ENCODE measurements around the gene MAPKAP1. TPM values are rescaled to one million over a fixed set of nuclear protein-coding genes. Genes with fewer than 3 reads are reported as not detected.

MAPKAP1 gene
- total RNA-seq, 1 experiment from 2014 or later = 114 TPM

GRCh38 chr9:125746017-125746773 is 39.2 kb upstream of the MAPKAP1 start:
- Histone ChIP-seq H3K36me3 (replicated peaks; ENCODE audit: control insufficient read depth, insufficient read depth, low read length) (no peaks in the 10 kb centered on the region), H3K4me3 (ENCODE audit: insufficient read depth, low read depth, low read length) (peak overlapping the region; percentile 52), H3K27me3 (ENCODE audit: control insufficient read depth, insufficient read depth, low read length) (peaks cover 2% of the 10 kb centered on the region; the same call in 1 of the 2 replicates)
- peak; percentile 97 for DNase-seq

- Histone ChIP-seq H3K27me3 (ENCODE audit: control insufficient read depth, insufficient read depth, low read length) (peaks cover 2% of the 10 kb centered on the region; the same call in 1 of the 2 replicates), H3K36me3 (replicated peaks; ENCODE audit: control insufficient read depth, insufficient read depth, low read length) (no peaks in the 10 kb centered on the region), H3K4me3 (ENCODE audit: insufficient read depth, low read depth, low read length) (peak overlapping the region; percentile 5; the same call in 1 of the 2 replicates)
- no peak for DNase-seq
These were observed 38.6 kb upstream of the MAPKAP1 start for GRCh38 chr9:125745682-125746016.

- Histone ChIP-seq H3K4me3 (ENCODE audit: insufficient read depth, low read depth, low read length) (no peak overlapping the region), H3K36me3 (replicated peaks; ENCODE audit: control insufficient read depth, insufficient read depth, low read length) (no peaks in the 10 kb centered on the region), H3K27me3 (ENCODE audit: control insufficient read depth, insufficient read depth, low read length) (peaks cover 2% of the 10 kb centered on the region; the same call in 1 of the 2 replicates)
- DNase-seq = no peak
These were observed 38.0 kb upstream of the MAPKAP1 start for GRCh38 chr9:125745018-125745417.

GRCh38 chr9:125744616-125745015 is 37.6 kb upstream of the MAPKAP1 start:
- no peaks in the 10 kb centered on the region for H3K36me3 ChIP-seq (replicated peaks; ENCODE audit: control insufficient read depth, insufficient read depth, low read length)
- DNase-seq = no peak
- H3K27me3 ChIP-seq (ENCODE audit: control insufficient read depth, insufficient read depth, low read length) = peaks cover 2% of the 10 kb centered on the region; the same call in 1 of the 2 replicates
- H3K4me3 ChIP-seq (ENCODE audit: insufficient read depth, low read depth, low read length) = no peak overlapping the region

- DNase-seq = no peak
- Histone ChIP-seq H3K4me3 (ENCODE audit: insufficient read depth, low read depth, low read length) (no peak overlapping the region), H3K36me3 (replicated peaks; ENCODE audit: control insufficient read depth, insufficient read depth, low read length) (no peaks in the 10 kb centered on the region), H3K27me3 (ENCODE audit: control insufficient read depth, insufficient read depth, low read length) (peaks cover 2% of the 10 kb centered on the region; the same call in 1 of the 2 replicates)
These were observed 36.8 kb upstream of the MAPKAP1 start for GRCh38 chr9:125743682-125744428.

- no peak for DNase-seq
- H3K27me3 ChIP-seq (ENCODE audit: control insufficient read depth, insufficient read depth, low read length) = peaks cover 2% of the 10 kb centered on the region; the same call in 1 of the 2 replicates
- no peak overlapping the region for H3K4me3 ChIP-seq (ENCODE audit: insufficient read depth, low read depth, low read length)
- H3K36me3 ChIP-seq (replicated peaks; ENCODE audit: control insufficient read depth, insufficient read depth, low read length) = no peaks in the 10 kb centered on the region
These were observed 35.6 kb upstream of the MAPKAP1 start for GRCh38 chr9:125742657-125743056.

GRCh38 chr9:125739436-125739835 is 32.4 kb upstream of the MAPKAP1 start:
- no peaks in the 10 kb centered on the region for H3K36me3 ChIP-seq (replicated peaks; ENCODE audit: control insufficient read depth, insufficient read depth, low read length)
- H3K27me3 ChIP-seq (ENCODE audit: control insufficient read depth, insufficient read depth, low read length) = no peaks in the 10 kb centered on the region
- DNase-seq = no peak
- H3K4me3 ChIP-seq (ENCODE audit: insufficient read depth, low read depth, low read length) = no peak overlapping the region

GRCh38 chr9:125732562-125732961 is 25.6 kb upstream of the MAPKAP1 start:
- Histone ChIP-seq H3K27me3 (ENCODE audit: control insufficient read depth, insufficient read depth, low read length) (no peaks in the 10 kb centered on the region), H3K4me3 (ENCODE audit: insufficient read depth, low read depth, low read length) (no peak overlapping the region), H3K36me3 (replicated peaks; ENCODE audit: control insufficient read depth, insufficient read depth, low read length) (no peaks in the 10 kb centered on the region)
- peak; percentile 46 for DNase-seq

GRCh38 chr9:125730168-125730567 is 23.2 kb upstream of the MAPKAP1 start:
- H3K36me3 ChIP-seq (replicated peaks; ENCODE audit: control insufficient read depth, insufficient read depth, low read length) = no peaks in the 10 kb centered on the region
- no peak for DNase-seq

GRCh38 chr9:125726456-125727132 is 19.6 kb upstream of the MAPKAP1 start:
- DNase-seq = no peak
- Histone ChIP-seq H3K4me3 (ENCODE audit: insufficient read depth, low read depth, low read length) (no peak overlapping the region), H3K27me3 (ENCODE audit: control insufficient read depth, insufficient read depth, low read length) (no peaks in the 10 kb centered on the region), H3K36me3 (replicated peaks; ENCODE audit: control insufficient read depth, insufficient read depth, low read length) (no peaks in the 10 kb centered on the region)

More at GRCh38 chr9:125730168-125730567, 23.2 kb upstream of the MAPKAP1 start:
- Histone ChIP-seq H3K27me3 (ENCODE audit: control insufficient read depth, insufficient read depth, low read length) (no peaks in the 10 kb centered on the region), H3K4me3 (ENCODE audit: insufficient read depth, low read depth, low read length) (no peak overlapping the region)

GRCh38 chr9:125707472-125707804 is 430 bp upstream of the MAPKAP1 start:
- H3K27me3 ChIP-seq (ENCODE audit: control insufficient read depth, insufficient read depth, low read length) = no peaks in the 10 kb centered on the region
- peak overlapping the region; percentile 18; the same call in 1 of the 2 replicates for H3K4me3 ChIP-seq (ENCODE audit: insufficient read depth, low read depth, low read length)
- no peaks in the 10 kb centered on the region; the same call in 1 of the 2 replicates for H3K36me3 ChIP-seq (replicated peaks; ENCODE audit: control insufficient read depth, insufficient read depth, low read length)
- no peak for DNase-seq

- H3K27me3 ChIP-seq (ENCODE audit: control insufficient read depth, insufficient read depth, low read length) = no peaks in the 10 kb centered on the region
- peak overlapping the region; percentile 96 for H3K4me3 ChIP-seq (ENCODE audit: insufficient read depth, low read depth, low read length)
- no peak for DNase-seq
- no peaks in the 10 kb centered on the region; the same call in 1 of the 2 replicates for H3K36me3 ChIP-seq (replicated peaks; ENCODE audit: control insufficient read depth, insufficient read depth, low read length)
These were observed 1.1 kb downstream of the MAPKAP1 start for GRCh38 chr9:125705893-125706292.

- DNase-seq = no peak
- no peaks in the 10 kb centered on the region; the same call in 1 of the 2 replicates for H3K36me3 ChIP-seq (replicated peaks; ENCODE audit: control insufficient read depth, insufficient read depth, low read length)
- H3K27me3 ChIP-seq (ENCODE audit: control insufficient read depth, insufficient read depth, low read length) = no peaks in the 10 kb centered on the region
- no peak overlapping the region for H3K4me3 ChIP-seq (ENCODE audit: insufficient read depth, low read depth, low read length)
These were observed 3.3 kb downstream of the MAPKAP1 start for GRCh38 chr9:125703662-125704061.

- Histone ChIP-seq H3K36me3 (replicated peaks; ENCODE audit: control insufficient read depth, insufficient read depth, low read length) (no peaks in the 10 kb centered on the region; the same call in 1 of the 2 replicates), H3K4me3 (ENCODE audit: insufficient read depth, low read depth, low read length) (no peak overlapping the region), H3K27me3 (ENCODE audit: control insufficient read depth, insufficient read depth, low read length) (no peaks in the 10 kb centered on the region)
- peak; percentile 54 for DNase-seq
These were observed 5.7 kb downstream of the MAPKAP1 start for GRCh38 chr9:125701351-125701750.

Measured in H7 (cell line).